H1 (cell line): ENCODE measurements around the gene MUC13. TPM values are rescaled to one million over a fixed set of nuclear protein-coding genes. Genes with fewer than 3 reads are reported as not detected.

Experiments
- FOSL1 ChIP-seq: IDR thresholded peaks from 2 replicates; pipeline ENCODE4 v1.6.1; 2011; ENCODE audit warnings: mild to moderate bottlenecking, low read depth, low read length, moderate library complexity; ENCODE audit not compliant: insufficient read depth
- KDM1A ChIP-seq: fragments of 200-600, 300-600 bp; sonication (generic); IDR thresholded peaks from 2 replicates; pipeline ENCODE4 v1.7.1; 2016; ENCODE audit warnings: mild to moderate bottlenecking, low read length, borderline replicate concordance
- MAX ChIP-seq: IDR thresholded peaks from 2 replicates; pipeline ENCODE4 v1.6.1; 2012; ENCODE audit warnings: inconsistent platforms
- ZNF274 ChIP-seq: IDR thresholded peaks from 2 replicates; pipeline ENCODE4 v1.7.0; 2012; ENCODE audit warnings: low read length, borderline replicate concordance; ENCODE audit errors: extremely low read depth
- polyA plus RNA-seq, 7 experiments: library from polyadenylated mRNA; depleted of rRNA in 3 of 7; stranded (reverse) in 5 of 7; unstranded in 2 of 7; fragments of >200 nt in 5 of 7; fragments of 200-250 nt in 2 of 7; gene quantifications; 1 replicate in 5 of 7; 2 replicates in 1 of 7; 4 replicates in 1 of 7; pipeline versions ENCODE4 v1.2.1 to v1.2.3, GENCODE V29; 2011 to 2013; ENCODE audit warnings: missing spikeins in 2 of 7, mixed read lengths in 2 of 7
- total RNA-seq: library from RNA; stranded (reverse); fragmentation: NEBNext Ultra II Directional; extraction: Animal tissue kit (Norgen Biotek cat#: 25700); gene quantifications from 2 replicates; pipeline ENCODE4 v1.2.1, GENCODE V29; 2021

Gene MUC13
- total and polyA plus RNA-seq, 2 of the 8 experiments (the other 6 are each of a cell fraction or from before 2014, with no cell fraction given) = not detected

DNA sequence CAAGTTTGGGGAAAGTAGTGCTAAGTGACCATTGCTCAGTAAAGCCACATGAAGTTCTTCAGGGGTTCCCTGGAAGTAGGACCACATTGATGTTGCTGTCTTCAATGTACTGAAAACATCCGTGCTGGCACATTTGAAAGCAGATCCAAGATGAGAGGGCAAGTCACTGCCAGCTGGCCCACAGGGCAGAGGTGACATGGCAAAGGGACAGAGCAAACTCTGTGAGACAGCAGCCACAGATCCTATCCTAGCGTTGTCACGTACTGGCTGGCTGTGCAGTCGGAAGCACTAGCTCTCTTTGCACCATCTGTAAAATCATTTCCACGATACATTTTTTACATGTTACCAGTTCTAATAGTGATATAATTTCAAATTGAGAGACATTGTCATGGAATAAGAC lies 13.8 kb downstream of the MUC13 start (continued):
- no peak for TF ChIP-seq MAX
- no peak for TF ChIP-seq KDM1A
- no peak for TF ChIP-seq ZNF274
- no peak for TF ChIP-seq FOSL1
- TF ChIP-seq, all 59 proteins: peak for 0
